T-helper 2 cell treated with Interferon-gamma antibody and Interleukin-4, amounts not matched to agents 5 μg/mL and 100 μg/mL, for 36 hours (primary cell): ENCODE data around the gene LPCAT1.
"Not testable (repeated sequence)": the region's sequence is repeated elsewhere in the genome, so short reads cannot be mapped to it uniquely, and the experiment has no call there.

Experiments
- DNase-seq: peaks from one replicate; pipeline ENCODE4 v3.0.0; 2021; ENCODE audit warnings: low spot score
- H3K27ac Mint-ChIP-seq: one replicate; pipeline ENCODE4 v1.8.0; 2021; ENCODE audit warnings: mild to moderate bottlenecking, mixed read lengths
- H3K27me3 Mint-ChIP-seq: one replicate; pipeline ENCODE4 v1.8.0; 2021; ENCODE audit warnings: low read depth, mixed read lengths
- H3K36me3 Mint-ChIP-seq: one replicate; pipeline ENCODE4 v1.8.0; 2021; ENCODE audit warnings: low read depth, mixed read lengths
- H3K4me1 Mint-ChIP-seq: one replicate; pipeline ENCODE4 v1.8.0; 2021; ENCODE audit warnings: low read depth, mixed read lengths
- H3K4me3 Mint-ChIP-seq: one replicate; pipeline ENCODE4 v1.8.0; 2022; ENCODE audit warnings: mild to moderate bottlenecking, moderate library complexity, mixed read lengths
- H3K9me3 Mint-ChIP-seq: one replicate; pipeline ENCODE4 v1.8.0; 2021; ENCODE audit warnings: mixed read lengths

LPCAT1 gene

GRCh38 chr5:1523793-1524480 is at the start of gene LPCAT1:
Gene LPCAT1 (minus strand): TSS chr5:1523960. CDS start chr5:1523844, 116 bp downstream.
- Mint-ChIP-seq H3K27me3 (peaks cover 5% of the 10 kb centered on the region), H3K27ac (peak within 1 kb of the TSS; percentile 62), H3K36me3 (peaks cover 15% of the 10 kb centered on the region), H3K9me3 (no peaks in the 10 kb centered on the region), H3K4me3 (peak within 1 kb of the TSS; percentile 88), H3K4me1 (peaks cover 11% of the 10 kb centered on the region)
- DNase-seq, result peak; percentile 82

GRCh38 chr5:1571875-1572274 is 48.1 kb upstream of the LPCAT1 start:
- H3K27ac Mint-ChIP-seq, H3K9me3 Mint-ChIP-seq, H3K27me3 Mint-ChIP-seq, H3K4me1 Mint-ChIP-seq, DNase-seq, H3K4me3 Mint-ChIP-seq: not testable (repeated sequence)
- H3K36me3 Mint-ChIP-seq, result peaks cover 12% of the 10 kb centered on the region

GRCh38 chr5:1570975-1571374 is 47.2 kb upstream of the LPCAT1 start:
- DNase-seq, result no peak
- H3K27ac Mint-ChIP-seq, result no peak overlapping the region
- peaks cover 12% of the 10 kb centered on the region for H3K36me3 Mint-ChIP-seq
- no peaks in the 10 kb centered on the region for H3K27me3 Mint-ChIP-seq
- no peak overlapping the region for H3K4me3 Mint-ChIP-seq
- H3K4me1 Mint-ChIP-seq, result no peaks in the 10 kb centered on the region
- H3K9me3 Mint-ChIP-seq, result peaks cover 5% of the 10 kb centered on the region

GRCh38 chr5:1568201-1568979 is 44.6 kb upstream of the LPCAT1 start:
- Mint-ChIP-seq H3K9me3 (peaks cover 5% of the 10 kb centered on the region), H3K4me1 (no peaks in the 10 kb centered on the region), H3K36me3 (peaks cover 12% of the 10 kb centered on the region), H3K4me3 (no peak overlapping the region), H3K27ac (no peak overlapping the region), H3K27me3 (no peaks in the 10 kb centered on the region)
- DNase-seq, result no peak

GRCh38 chr5:1567527-1568200 is 43.9 kb upstream of the LPCAT1 start:
- not testable (repeated sequence) for H3K9me3 Mint-ChIP-seq, H3K27me3 Mint-ChIP-seq, DNase-seq, H3K27ac Mint-ChIP-seq, H3K4me1 Mint-ChIP-seq, H3K4me3 Mint-ChIP-seq
- H3K36me3 Mint-ChIP-seq, result peaks cover 12% of the 10 kb centered on the region

- no peak for DNase-seq
- Mint-ChIP-seq H3K27me3 (no peaks in the 10 kb centered on the region), H3K27ac (no peak overlapping the region), H3K36me3 (peaks cover 9% of the 10 kb centered on the region), H3K4me1 (no peaks in the 10 kb centered on the region), H3K9me3 (peaks cover 5% of the 10 kb centered on the region), H3K4me3 (no peak overlapping the region)
These were observed 42.3 kb upstream of the LPCAT1 start for GRCh38 chr5:1565737-1566734.

GRCh38 chr5:1564824-1565736 is 41.3 kb upstream of the LPCAT1 start:
- Mint-ChIP-seq H3K9me3 (peaks cover under 1% of the 10 kb centered on the region), H3K4me3 (no peak overlapping the region), H3K27me3 (peaks cover 1% of the 10 kb centered on the region), H3K36me3 (peaks cover 3% of the 10 kb centered on the region), H3K27ac (no peak overlapping the region), H3K4me1 (no peaks in the 10 kb centered on the region)
- DNase-seq, result no peak

GRCh38 chr5:1564182-1564748 is 40.5 kb upstream of the LPCAT1 start:
- no peaks in the 10 kb centered on the region for H3K36me3 Mint-ChIP-seq
- no peak overlapping the region for H3K4me3 Mint-ChIP-seq
- DNase-seq, result no peak
- no peaks in the 10 kb centered on the region for H3K4me1 Mint-ChIP-seq
- H3K9me3 Mint-ChIP-seq, result no peaks in the 10 kb centered on the region
- H3K27ac Mint-ChIP-seq, result no peak overlapping the region
- peaks cover 4% of the 10 kb centered on the region for H3K27me3 Mint-ChIP-seq

- Mint-ChIP-seq H3K27ac (no peak overlapping the region), H3K27me3 (peaks cover 6% of the 10 kb centered on the region), H3K36me3 (no peaks in the 10 kb centered on the region), H3K4me3 (no peak overlapping the region), H3K4me1 (no peaks in the 10 kb centered on the region), H3K9me3 (no peaks in the 10 kb centered on the region)
- no peak for DNase-seq
These were observed 39.9 kb upstream of the LPCAT1 start for GRCh38 chr5:1563617-1564181.

GRCh38 chr5:1563051-1563461 is 39.3 kb upstream of the LPCAT1 start:
- H3K27me3 Mint-ChIP-seq, result peaks cover 6% of the 10 kb centered on the region

GRCh38 chr5:1562599-1562998 is 38.8 kb upstream of the LPCAT1 start:
- no peaks in the 10 kb centered on the region for H3K36me3 Mint-ChIP-seq
- no peaks in the 10 kb centered on the region for H3K9me3 Mint-ChIP-seq
- H3K4me1 Mint-ChIP-seq, result no peaks in the 10 kb centered on the region

More at GRCh38 chr5:1563051-1563461, 39.3 kb upstream of the LPCAT1 start:
- Mint-ChIP-seq H3K27ac (no peak overlapping the region), H3K4me3 (no peak overlapping the region), H3K4me1 (no peaks in the 10 kb centered on the region), H3K9me3 (no peaks in the 10 kb centered on the region), H3K36me3 (no peaks in the 10 kb centered on the region)
- no peak for DNase-seq

GRCh38 chr5:1561402-1561929 is 37.7 kb upstream of the LPCAT1 start:
- no peaks in the 10 kb centered on the region for H3K9me3 Mint-ChIP-seq
- no peaks in the 10 kb centered on the region for H3K36me3 Mint-ChIP-seq
- no peak for DNase-seq
- H3K27ac Mint-ChIP-seq, result no peak overlapping the region
- H3K4me3 Mint-ChIP-seq, result no peak overlapping the region
- peaks cover 6% of the 10 kb centered on the region for H3K27me3 Mint-ChIP-seq
- H3K4me1 Mint-ChIP-seq, result no peaks in the 10 kb centered on the region

More at GRCh38 chr5:1562599-1562998, 38.8 kb upstream of the LPCAT1 start:
- no peak for DNase-seq
- H3K27ac Mint-ChIP-seq, result no peak overlapping the region
- peaks cover 6% of the 10 kb centered on the region for H3K27me3 Mint-ChIP-seq
- no peak overlapping the region for H3K4me3 Mint-ChIP-seq
